ENCODE data around the gene MLXIPL. TPM values are rescaled to one million over a fixed set of nuclear protein-coding genes. Genes with fewer than 3 reads are reported as not detected.

MLXIPL gene
- total and polyA plus RNA-seq, 2 of the 8 experiments (the other 6 are each of a cell fraction or from before 2014, with no cell fraction given) = 9.4 to 10.6 TPM

DNA sequence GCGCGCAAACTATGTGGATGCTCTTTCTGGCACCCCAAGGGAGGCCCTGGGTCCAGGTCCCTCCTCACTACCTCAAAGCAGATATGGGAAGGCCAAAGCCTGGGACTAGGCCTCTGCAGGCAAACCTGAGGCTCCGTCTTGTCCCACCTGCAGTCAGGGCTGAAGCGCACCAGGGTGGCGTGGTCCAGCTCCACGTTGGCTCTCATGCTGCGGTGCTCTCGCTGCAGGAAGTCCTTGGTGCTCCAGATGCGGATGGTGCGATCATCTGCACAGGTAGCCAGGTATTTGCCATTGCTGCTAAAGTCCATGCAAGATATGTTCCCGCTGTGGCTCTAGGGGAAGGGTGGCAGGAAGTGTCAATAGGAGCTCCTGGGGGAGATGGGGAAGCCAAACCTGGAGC, 50.5 kb downstream of the MLXIPL start:
- 96% methylated on average over 11 of the region's 11 CpGs; no CpG with 5 or more reads in 1 of the 2 experiments for WGBS, 2 experiments (ENCODE audit: extremely low coverage in 1 of 2, insufficient coverage in 1 of 2, insufficient read length in 1 of 2, insufficient replicate concordance in 2 of 2, low coverage in 1 of 2, low lambda C conversion rate in 2 of 2, missing lambda C conversion rate in 1 of 2)
- H4K20me1 ChIP-seq (replicated peaks in 1 of 2; ENCODE audit: control insufficient read depth in 1 of 2, insufficient read depth in 2 of 2, low read length in 2 of 2) = peaks cover 0 to 10% of the 10 kb centered on the region in 2 experiments
- no peak overlapping the region for H2AFZ ChIP-seq (ENCODE audit: low read length)

More for the DNA sequence above, 50.5 kb downstream of the MLXIPL start:
- Histone ChIP-seq H3K4me3 (ENCODE audit: extremely low read depth in 1 of 4, insufficient read depth in 2 of 4, low read depth in 3 of 4, low read length in 4 of 4) (no peak overlapping the region), H3K14ac (ENCODE audit: insufficient read length) (no peak overlapping the region), H4K8ac (ENCODE audit: extremely low read depth, insufficient read depth, low read length) (no peak overlapping the region), H3K27ac (ENCODE audit: low read depth, low read length) (no peak overlapping the region), H3K56ac (replicated peaks; ENCODE audit: insufficient read length, low read depth, low read length) (no peak overlapping the region), H2BK5ac (ENCODE audit: low read depth, low read length) (no peak overlapping the region), H3K79me1 (ENCODE audit: low read depth, low read length) (peaks cover 3% of the 10 kb centered on the region; the same call in 1 of the 2 replicates), H3K23ac (ENCODE audit: insufficient read length) (no peak overlapping the region), H4K5ac (ENCODE audit: insufficient read length, low read depth, low read length) (no peak overlapping the region), H3K18ac (ENCODE audit: extremely low read depth, low read length) (no peak overlapping the region), H3K79me2 (ENCODE audit: control insufficient read depth in 1 of 2, insufficient read depth in 2 of 2, low read length in 2 of 2) (peaks cover 0 to 6% of the 10 kb centered on the region in 2 experiments; a peak in 1 of 4 replicates), H3K9ac (replicated peaks in 1 of 4; ENCODE audit: extremely low read depth in 1 of 4, low read depth in 3 of 4, low read length in 3 of 4) (no peak overlapping the region), H3K27me3 (replicated peaks in 1 of 4; ENCODE audit: control insufficient read depth in 3 of 4, extremely low read depth in 1 of 4, insufficient read depth in 3 of 4, low read length in 3 of 4) (peaks cover 0 to 6% (median under 1%) of the 10 kb centered on the region in 4 experiments; a peak in 3 of 7 replicates), H3K4ac (replicated peaks; ENCODE audit: insufficient read length, low read depth, low read length) (no peak overlapping the region), H3K4me2 (ENCODE audit: insufficient read depth in 1 of 2, low read depth in 2 of 2, low read length in 2 of 2) (no peak overlapping the region), H3K4me1 (replicated peaks in 1 of 4; ENCODE audit: control insufficient read depth in 3 of 4, insufficient read depth in 4 of 4, low read length in 3 of 4) (no peaks in the 10 kb centered on the region), H3K23me2 (ENCODE audit: low read depth, low read length) (peaks cover 5% of the 10 kb centered on the region; the same call in 1 of the 2 replicates), H2AK5ac (ENCODE audit: low read depth, low read length) (no peak overlapping the region), H2BK15ac (ENCODE audit: low read length) (no peak overlapping the region), H2BK12ac (ENCODE audit: low read depth, low read length) (no peak overlapping the region), H3K9me3 (ENCODE audit: insufficient read depth in 2 of 2, low read depth in 1 of 2, low read length in 1 of 2) (no peaks in the 10 kb centered on the region), H3K36me3 (ENCODE audit: control insufficient read depth in 2 of 4, insufficient read depth in 4 of 4, low read length in 3 of 4) (peaks cover 26 to 48% (median 38%) of the 10 kb centered on the region in 4 experiments), H4K91ac (replicated peaks; ENCODE audit: insufficient read length, low read length) (no peak overlapping the region), H2BK20ac (ENCODE audit: low read length) (no peak overlapping the region), H2BK120ac (replicated peaks; ENCODE audit: low read depth, low read length) (no peak overlapping the region)
- FAIRE-seq (no peak), DNase-seq (ENCODE audit: low read depth in 1 of 2, low spot score in 2 of 2) (no peak)
- POLR2A ChIA-PET (ENCODE audit: partially characterized antibody) = interaction anchor here (0.8 to 1.5 kb wide), 3 partner anchors 8 to 13 kb away, joined by 3 to 5 read pairs (median 4); no protein-coding TSS in a partner anchor
- TF ChIP-seq SAP30 (IDR thresholded peaks at IDR 0.05; ENCODE audit: insufficient read depth, insufficient replicate concordance, low read length) (no peak), CEBPB (IDR thresholded peaks at IDR 0.05; ENCODE audit: low read depth, low read length) (no peak), ZNF274 (IDR thresholded peaks at IDR 0.05; ENCODE audit: borderline replicate concordance, extremely low read depth, low read length) (no peak), EZH2 (IDR thresholded peaks at IDR 0.05; ENCODE audit: low read depth, low read length, severe bottlenecking) (no peak)
- CTCF ChIA-PET (ENCODE audit: partially characterized antibody) = interaction anchor here (0.5 to 1.4 kb wide), 2 partner anchors 33 to 741 kb away, joined by 4 read pairs; no protein-coding TSS in a partner anchor
